ENCODE measurements around the gene DERL2.
"Not testable (repeated sequence)": the region's sequence is repeated elsewhere in the genome, so short reads cannot be mapped to it uniquely, and the experiment has no call there.

The DERL2 gene

DNA sequence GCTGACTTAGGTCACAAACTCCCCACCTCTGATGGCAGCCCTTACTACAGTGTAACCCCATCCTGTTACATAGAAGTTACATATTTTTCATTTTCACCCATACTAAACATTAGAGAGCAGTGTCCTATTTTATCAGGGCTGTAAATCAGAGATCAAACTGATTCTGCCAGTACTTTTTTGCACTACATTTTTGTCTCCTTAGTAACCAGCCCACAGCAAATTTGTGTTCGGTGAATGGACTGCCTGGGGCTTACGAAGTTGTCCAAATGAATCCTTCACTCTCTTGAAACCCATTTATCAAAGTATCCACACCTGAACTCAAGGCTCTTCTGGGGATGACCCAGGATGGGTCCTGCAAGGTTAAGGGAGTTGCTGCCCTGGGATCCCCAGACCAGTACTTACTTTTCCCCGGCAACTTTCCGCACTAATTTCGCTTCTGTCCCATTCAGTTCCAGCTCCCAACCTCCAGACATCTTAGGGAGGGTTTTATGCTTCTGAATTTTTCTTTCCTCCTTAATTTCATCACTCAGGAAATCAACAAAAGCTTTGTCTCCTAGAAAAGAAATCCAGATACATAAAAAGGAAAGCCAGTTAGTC lies 48.2 kb downstream of the DERL2 start:
- H3K27ac ChIP-seq = no peak overlapping the region

DNA sequence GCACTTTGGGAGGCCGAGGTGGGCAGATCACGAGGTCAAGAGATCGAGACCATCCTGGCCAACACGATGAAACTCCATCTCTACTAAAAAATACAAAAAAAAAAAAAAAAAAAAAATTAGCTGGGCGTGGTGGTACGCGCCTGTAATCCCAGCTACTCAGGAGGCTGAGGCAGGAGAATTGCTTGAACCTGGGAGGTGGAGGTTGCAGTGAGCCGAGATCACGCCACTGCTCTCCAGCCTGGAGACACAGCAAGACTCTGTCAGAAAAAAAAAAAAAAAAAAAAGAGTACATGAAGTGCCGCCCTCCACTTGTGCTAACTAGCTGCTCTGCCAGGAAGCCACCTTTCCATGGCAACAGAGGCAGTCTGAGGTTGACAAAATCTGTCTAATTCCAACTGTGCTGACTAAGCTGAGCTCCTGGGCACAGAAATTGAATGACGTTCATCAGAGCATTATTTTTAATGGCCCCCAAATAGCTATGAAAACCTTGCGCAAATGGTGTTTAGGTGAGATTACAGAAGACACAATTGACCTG lies 50.1 kb downstream of the DERL2 start:
- not testable (repeated sequence) for H3K4me3 ChIP-seq (ENCODE audit: low read depth in 1 of 2, low read length in 1 of 2); H3K27ac ChIP-seq; H3K27me3 ChIP-seq; H3K9me3 ChIP-seq
- Histone ChIP-seq H3K36me3 (peaks cover 45% of the 10 kb centered on the region), H3K4me1 (ENCODE audit: control insufficient read depth in 1 of 2, insufficient read depth in 1 of 2, low read depth in 1 of 2, low read length in 1 of 2) (peaks cover 19% of the 10 kb centered on the region in 2 experiments)

More for the DNA sequence above, 48.2 kb downstream of the DERL2 start:
- no peak overlapping the region for H3K4me3 ChIP-seq (ENCODE audit: low read depth in 1 of 2, low read length in 1 of 2)
- TF ChIP-seq, protein P1, sequence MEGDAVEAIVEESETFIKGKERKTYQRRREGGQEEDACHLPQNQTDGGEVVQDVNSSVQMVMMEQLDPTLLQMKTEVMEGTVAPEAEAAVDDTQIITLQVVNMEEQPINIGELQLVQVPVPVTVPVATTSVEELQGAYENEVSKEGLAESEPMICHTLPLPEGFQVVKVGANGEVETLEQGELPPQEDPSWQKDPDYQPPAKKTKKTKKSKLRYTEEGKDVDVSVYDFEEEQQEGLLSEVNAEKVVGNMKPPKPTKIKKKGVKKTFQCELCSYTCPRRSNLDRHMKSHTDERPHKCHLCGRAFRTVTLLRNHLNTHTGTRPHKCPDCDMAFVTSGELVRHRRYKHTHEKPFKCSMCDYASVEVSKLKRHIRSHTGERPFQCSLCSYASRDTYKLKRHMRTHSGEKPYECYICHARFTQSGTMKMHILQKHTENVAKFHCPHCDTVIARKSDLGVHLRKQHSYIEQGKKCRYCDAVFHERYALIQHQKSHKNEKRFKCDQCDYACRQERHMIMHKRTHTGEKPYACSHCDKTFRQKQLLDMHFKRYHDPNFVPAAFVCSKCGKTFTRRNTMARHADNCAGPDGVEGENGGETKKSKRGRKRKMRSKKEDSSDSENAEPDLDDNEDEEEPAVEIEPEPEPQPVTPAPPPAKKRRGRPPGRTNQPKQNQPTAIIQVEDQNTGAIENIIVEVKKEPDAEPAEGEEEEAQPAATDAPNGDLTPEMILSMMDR (IDR thresholded peaks at IDR 0.05) = no peak
- H3K27me3 ChIP-seq = no peaks in the 10 kb centered on the region
- H3K4me1 ChIP-seq (ENCODE audit: control insufficient read depth in 1 of 2, insufficient read depth in 1 of 2, low read depth in 1 of 2, low read length in 1 of 2) = peaks cover 19% of the 10 kb centered on the region in 2 experiments
- H3K9me3 ChIP-seq = no peaks in the 10 kb centered on the region
- peaks cover 25% of the 10 kb centered on the region for H3K36me3 ChIP-seq

DNA sequence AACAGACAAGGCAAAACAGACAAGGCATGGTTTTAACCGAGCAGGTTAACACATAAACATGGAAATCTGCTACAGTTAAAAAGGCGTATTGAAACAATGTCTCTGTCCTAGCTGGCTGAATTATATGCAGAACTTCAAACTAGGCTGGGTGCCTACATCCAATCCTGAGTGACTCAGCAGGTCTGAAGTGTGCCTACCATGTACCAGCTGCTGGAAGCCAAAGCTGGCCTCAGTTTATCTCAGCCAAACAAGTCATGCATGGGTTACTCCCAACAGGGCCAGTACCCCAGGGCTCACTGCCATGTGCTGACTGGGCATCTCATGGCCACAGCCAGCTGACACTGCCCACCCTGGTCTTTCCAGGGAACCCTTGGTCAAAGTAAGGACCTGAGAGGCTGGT lies 51.0 kb downstream of the DERL2 start:
- Histone ChIP-seq H3K27me3 (no peaks in the 10 kb centered on the region), H3K4me3 (ENCODE audit: low read depth in 1 of 2, low read length in 1 of 2) (no peak overlapping the region), H3K27ac (no peak overlapping the region), H3K9me3 (no peaks in the 10 kb centered on the region), H3K4me1 (ENCODE audit: control insufficient read depth in 1 of 2, insufficient read depth in 1 of 2, low read depth in 1 of 2, low read length in 1 of 2) (peaks cover 19% of the 10 kb centered on the region in 2 experiments), H3K36me3 (peaks cover 53% of the 10 kb centered on the region)
- TF ChIP-seq, protein P1 (IDR thresholded peaks at IDR 0.05) = no peak

DNA sequence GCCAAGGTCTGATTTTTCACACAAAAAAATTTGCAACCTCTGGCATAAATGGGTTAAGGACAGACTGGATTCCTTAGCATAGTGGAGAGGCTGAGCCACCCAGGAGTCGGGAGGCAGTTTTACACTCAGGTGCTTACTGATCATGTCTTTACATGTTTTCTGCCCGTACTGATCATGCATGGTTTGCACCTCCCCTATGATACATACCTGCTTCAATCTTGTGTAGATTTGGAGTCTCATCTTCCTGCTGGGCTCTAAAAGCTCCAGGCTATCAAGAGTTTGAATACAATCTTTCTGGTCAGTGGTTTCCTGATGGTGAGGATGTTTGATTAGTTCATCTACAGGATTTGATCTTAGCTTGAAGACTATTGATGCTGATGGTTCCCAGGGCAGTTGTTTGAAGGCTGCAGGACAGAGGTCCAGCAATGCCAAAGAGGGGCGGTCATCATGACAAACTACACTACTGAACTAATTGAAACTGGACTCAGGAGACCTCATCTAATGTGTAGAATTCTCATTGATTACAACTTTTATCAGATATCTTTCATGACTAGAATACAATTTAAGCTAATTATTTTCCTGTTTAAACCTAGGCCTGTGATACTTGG lies 53.9 kb downstream of the DERL2 start:
- no peak overlapping the region for H3K27ac ChIP-seq
- H3K9me3 ChIP-seq = no peaks in the 10 kb centered on the region
- H3K27me3 ChIP-seq = no peaks in the 10 kb centered on the region
- peaks cover 80% of the 10 kb centered on the region for H3K36me3 ChIP-seq
- H3K4me3 ChIP-seq (ENCODE audit: low read depth in 1 of 2, low read length in 1 of 2) = no peak overlapping the region
- H3K4me1 ChIP-seq (ENCODE audit: control insufficient read depth in 1 of 2, insufficient read depth in 1 of 2, low read depth in 1 of 2, low read length in 1 of 2) = no peaks in the 10 kb centered on the region
- TF ChIP-seq, protein P1 (IDR thresholded peaks at IDR 0.05) = no peak

DNA sequence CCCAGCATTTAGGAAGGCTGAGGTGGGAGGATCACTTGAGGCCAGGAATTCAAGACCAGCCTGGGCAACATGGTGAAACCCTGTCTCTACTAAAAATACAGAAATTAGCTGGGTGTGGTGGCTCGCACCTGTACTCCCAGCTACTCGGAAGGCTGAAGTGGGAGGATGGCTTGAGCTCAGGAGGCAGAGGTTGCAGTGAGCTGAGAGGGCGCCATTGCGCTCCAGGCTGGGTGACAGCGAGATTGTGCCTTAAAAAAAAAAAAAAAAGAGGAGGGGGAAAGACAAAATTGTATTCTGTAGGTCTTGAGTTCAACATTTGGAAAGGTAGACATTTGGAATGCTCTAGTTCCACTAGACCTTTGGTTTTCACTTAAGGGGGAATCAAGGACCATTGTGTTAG lies 54.7 kb downstream of the DERL2 start:
- not testable (repeated sequence) for H3K27me3 ChIP-seq; H3K27ac ChIP-seq; H3K4me1 ChIP-seq (ENCODE audit: control insufficient read depth in 1 of 2, insufficient read depth in 1 of 2, low read depth in 1 of 2, low read length in 1 of 2); H3K9me3 ChIP-seq; H3K4me3 ChIP-seq (ENCODE audit: low read depth in 1 of 2, low read length in 1 of 2)
- peaks cover 87% of the 10 kb centered on the region for H3K36me3 ChIP-seq

DNA sequence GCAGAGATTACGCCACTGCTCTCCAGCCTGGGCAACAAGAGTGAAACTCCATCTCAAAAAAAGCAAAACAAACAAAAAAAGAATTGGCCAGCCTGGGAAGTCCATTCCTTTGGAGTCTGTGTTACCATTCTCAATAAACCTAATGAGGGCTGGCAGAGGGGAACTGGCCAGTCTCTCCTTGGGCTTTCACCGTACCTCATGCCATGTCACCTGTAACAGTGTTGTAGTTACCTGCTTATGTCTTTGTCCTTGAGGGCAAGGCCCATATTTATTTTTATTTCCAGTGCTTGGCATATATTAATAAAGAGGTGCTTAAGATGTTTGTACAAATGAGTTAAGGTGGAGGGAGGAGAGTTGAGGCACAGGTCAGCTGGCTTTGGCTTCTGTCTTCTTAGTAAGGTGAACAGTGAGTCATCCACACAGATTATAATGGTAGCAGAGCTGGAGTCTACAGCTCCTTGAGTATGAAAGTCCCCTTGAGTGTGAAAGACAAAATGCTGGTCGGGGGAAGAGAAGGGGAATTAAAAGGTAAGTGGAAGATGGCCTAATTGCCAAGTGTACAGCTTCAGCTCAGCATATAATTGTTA lies 55.5 kb downstream of the DERL2 start:
- H3K36me3 ChIP-seq = peaks cover 94% of the 10 kb centered on the region
- no peaks in the 10 kb centered on the region for H3K9me3 ChIP-seq
- TF ChIP-seq, protein P1 (IDR thresholded peaks at IDR 0.05) = no peak
- no peaks in the 10 kb centered on the region for H3K4me1 ChIP-seq (ENCODE audit: control insufficient read depth in 1 of 2, insufficient read depth in 1 of 2, low read depth in 1 of 2, low read length in 1 of 2)
- no peak overlapping the region for H3K4me3 ChIP-seq (ENCODE audit: low read depth in 1 of 2, low read length in 1 of 2)
- no peaks in the 10 kb centered on the region for H3K27me3 ChIP-seq
- H3K27ac ChIP-seq = no peak overlapping the region
